IMR-90 (cell line): ENCODE data around the gene FAM13B. TPM values are rescaled to one million over a fixed set of nuclear protein-coding genes. Genes with fewer than 3 reads are reported as not detected.

ENCODE experiments used
- ATAC-seq: fragments of 200-7000 bp; cut with Tn5 transposase; 2 replicates; pipeline ENCODE4 v1.9.1; 2020; ENCODE audit warnings: low read depth, mild to moderate bottlenecking, moderate library complexity
- BruUV-seq: library from RNA; stranded (reverse); fragments of 400-500 nt; replicated peaks from 2 replicates; lab custom pipeline; 2021; lab: Mats Ljungman, UMichigan
- CTCF ChIA-PET: fragments of 300-600 bp; formaldehyde crosslinking; extraction: SDS; loops from one replicate; lab custom pipeline; 2021; ENCODE audit warnings: antibody characterized with exemption; lab: Yijun Ruan, JAX
- POLR2A ChIA-PET: fragments of 300-600 bp; sonication (Branson Sonifier 250); formaldehyde crosslinking; loops from one replicate; lab custom pipeline; 2022; ENCODE audit warnings: antibody characterized with exemption; ENCODE audit not compliant: unreplicated experiment; lab: Charles Lee
- DNase-seq: peaks from one replicate; pipeline ENCODE4 v3.0.0; 2013
- H2AFZ ChIP-seq: replicated peaks from 2 replicates; pipeline ENCODE3; 2013; ENCODE audit warnings: low read length, mild to moderate bottlenecking; ENCODE audit not compliant: poor library complexity
- H2AK5ac ChIP-seq: 2 replicates; pipeline ENCODE4 v1.6.1; 2013; ENCODE audit warnings: low read depth, low read length, inconsistent platforms
- H2AK9ac ChIP-seq: replicated peaks from 2 replicates; pipeline ENCODE3; 2013; ENCODE audit warnings: mild to moderate bottlenecking, low read depth, low read length, moderate library complexity; ENCODE audit not compliant: poor library complexity
- H2BK120ac ChIP-seq: 2 replicates; pipeline ENCODE4 v1.6.1; 2013; ENCODE audit warnings: low read depth, low read length, inconsistent platforms
- H2BK15ac ChIP-seq: 3 replicates; pipeline ENCODE4 v1.6.1; 2013; ENCODE audit warnings: low read depth, low read length, inconsistent platforms
- H2BK20ac ChIP-seq: 2 replicates; pipeline ENCODE4 v1.6.1; 2013; ENCODE audit warnings: low read depth, mild to moderate bottlenecking, inconsistent platforms, low read length, moderate library complexity
- H2BK5ac ChIP-seq: 2 replicates; pipeline ENCODE4 v1.6.1; 2013; ENCODE audit warnings: mild to moderate bottlenecking, low read depth, low read length, inconsistent platforms; ENCODE audit not compliant: poor library complexity, severe bottlenecking
- H3K14ac ChIP-seq: replicated peaks from 2 replicates; pipeline ENCODE4 v1.6.1; 2013; ENCODE audit warnings: low read depth, low read length, inconsistent platforms
- H3K18ac ChIP-seq: 2 replicates; pipeline ENCODE4 v1.6.1; 2013; ENCODE audit warnings: low read depth, low read length, control low read depth
- H3K23ac ChIP-seq: 2 replicates; pipeline ENCODE4 v1.6.1; 2013; ENCODE audit warnings: low read depth, low read length, inconsistent platforms
- H3K27ac ChIP-seq: 2 replicates; pipeline ENCODE4 v1.5.1; 2013; ENCODE audit warnings: mild to moderate bottlenecking, control low read depth, low read length; ENCODE audit not compliant: insufficient read depth
- H3K27me3 ChIP-seq: 2 replicates; pipeline ENCODE4 v1.6.1; 2013; ENCODE audit warnings: low read length; ENCODE audit not compliant: control insufficient read depth, insufficient read depth
- H3K36me3 ChIP-seq: 2 replicates; pipeline ENCODE4 v1.6.1; 2013; ENCODE audit warnings: low read length, mixed read lengths; ENCODE audit not compliant: control insufficient read depth, insufficient read depth
- H3K4ac ChIP-seq: 2 replicates; pipeline ENCODE4 v1.6.1; 2013; ENCODE audit warnings: low read depth, low read length, inconsistent platforms
- H3K4me1 ChIP-seq: 2 replicates; pipeline ENCODE4 v1.6.1; 2013; ENCODE audit warnings: low read length, mixed read lengths; ENCODE audit not compliant: control insufficient read depth, insufficient read depth
- H3K4me2 ChIP-seq: 2 replicates; pipeline ENCODE4 v1.6.1; 2013; ENCODE audit warnings: low read depth, mild to moderate bottlenecking, control low read depth, low read length, moderate library complexity
- H3K4me3 ChIP-seq: 2 replicates; pipeline ENCODE4 v1.5.1; 2013; ENCODE audit warnings: low read depth, mild to moderate bottlenecking, control low read depth, low read length, moderate library complexity; ENCODE audit not compliant: insufficient read depth
- H3K56ac ChIP-seq: 2 replicates; pipeline ENCODE4 v1.6.1; 2013; ENCODE audit warnings: low read length, inconsistent platforms; ENCODE audit not compliant: insufficient read depth; ENCODE audit errors: extremely low read depth
- H3K79me1 ChIP-seq, 2 experiments: 2 replicates each; pipeline ENCODE4 v1.6.1; 2013; ENCODE audit warnings: low read length in 2 of 2, inconsistent platforms in 1 of 2, low read depth in 1 of 2
- H3K9ac ChIP-seq: 2 replicates; pipeline ENCODE4 v1.6.1; 2013; ENCODE audit warnings: low read depth, low read length, control low read depth
- H3K9me1 ChIP-seq: 2 replicates; pipeline ENCODE4 v1.6.1; 2013; ENCODE audit warnings: low read length, inconsistent platforms; ENCODE audit not compliant: insufficient read depth
- H3K9me3 ChIP-seq: 2 replicates; pipeline ENCODE4 v1.6.1; 2013; ENCODE audit warnings: low read length; ENCODE audit not compliant: control insufficient read depth, insufficient read depth
- H4K20me1 ChIP-seq: 2 replicates; pipeline ENCODE4 v1.6.1; 2013; ENCODE audit warnings: low read length, inconsistent platforms; ENCODE audit not compliant: insufficient read depth
- H4K5ac ChIP-seq: 2 replicates; pipeline ENCODE4 v1.6.1; 2013; ENCODE audit warnings: mild to moderate bottlenecking, low read depth, low read length, control low read depth
- H4K8ac ChIP-seq, 2 experiments: 2 replicates each; pipeline ENCODE4 v1.6.1; 2013; ENCODE audit warnings: low read depth in 2 of 2, low read length in 2 of 2, control low read depth in 1 of 2, inconsistent platforms in 1 of 2
- H4K91ac ChIP-seq: 2 replicates; pipeline ENCODE4 v1.6.1; 2013; ENCODE audit warnings: low read depth, low read length, inconsistent platforms; ENCODE audit not compliant: insufficient read depth
- CEBPB ChIP-seq: IDR thresholded peaks from 2 replicates; pipeline ENCODE4 v1.6.1; 2012; ENCODE audit warnings: low read depth, low read length, improper control_type of control experiment
- CTCF ChIP-seq: conservative IDR thresholded peaks from 2 replicates; pipeline ENCODE4 v1.5.1; 2012; ENCODE audit warnings: mild to moderate bottlenecking, low read depth, low read length, improper control_type of control experiment
- ELK1 ChIP-seq: fragments of 150-350 bp; IDR thresholded peaks from 2 replicates; pipeline ENCODE4 v1.6.1; 2016; ENCODE audit warnings: low read depth, mild to moderate bottlenecking, low read length, moderate library complexity, borderline replicate concordance
- FOS ChIP-seq: fragments of 150-350 bp; IDR thresholded peaks from 2 replicates; pipeline ENCODE4 v1.6.1; 2016; ENCODE audit warnings: low read depth, low read length
- MAZ ChIP-seq: IDR thresholded peaks from 2 replicates; pipeline ENCODE4 v1.6.1; 2012; ENCODE audit warnings: low read depth, mild to moderate bottlenecking, low read length, improper control_type of control experiment, moderate library complexity, borderline replicate concordance
- MXI1 ChIP-seq: IDR thresholded peaks from 2 replicates; pipeline ENCODE4 v1.6.1; 2012; ENCODE audit warnings: low read depth, mild to moderate bottlenecking, low read length, moderate library complexity, borderline replicate concordance
- POLR2A ChIP-seq: IDR thresholded peaks from 2 replicates; pipeline ENCODE4 v1.6.1; 2012; ENCODE audit warnings: mild to moderate bottlenecking, low read depth, low read length
- RAD21 ChIP-seq: IDR thresholded peaks from 2 replicates; pipeline ENCODE4 v1.6.1; 2012; ENCODE audit warnings: low read length, improper control_type of control experiment
- RCOR1 ChIP-seq: IDR thresholded peaks from 2 replicates; pipeline ENCODE4 v1.6.1; 2012; ENCODE audit warnings: mild to moderate bottlenecking, low read length, improper control_type of control experiment; ENCODE audit not compliant: insufficient replicate concordance
- RFX5 ChIP-seq: IDR thresholded peaks from 2 replicates; pipeline ENCODE4 v1.8.0; 2012; ENCODE audit warnings: low read depth, mild to moderate bottlenecking, low read length, moderate library complexity
- SMC3 ChIP-seq: fragments of 150-350 bp; IDR thresholded peaks from 2 replicates; pipeline ENCODE4 v1.6.1; 2016; ENCODE audit warnings: low read depth, mild to moderate bottlenecking, antibody characterized with exemption, low read length, moderate library complexity
- WGBS, 2 experiments: methylation state at CpG; one replicate each; pipeline versions ENCODE4 v1.1.5 to v1.1.7; 2013; ENCODE audit warnings: missing lambda C conversion rate in 2 of 2; ENCODE audit not compliant: insufficient read length in 1 of 2; ENCODE audit errors: extremely low coverage in 2 of 2; 5-methylcytosine and 5-hydroxymethylcytosine counted together
- dilution Hi-C: fragments of 300-500 bp; cut with HindIII; formaldehyde crosslinking; loops from one replicate; pipeline ENCODE4 v1.14.3; 2018; ENCODE audit warnings: low sequenced_read_pairs; ENCODE audit not compliant: unreplicated experiment
- in situ Hi-C: fragments of 300-500 bp; cut with MboI; formaldehyde crosslinking; loops from 3 replicates; pipeline ENCODE4 v1.14.3; 2019; ENCODE audit warnings: low sequenced_read_pairs, inconsistent platforms, mixed read lengths
- intact Hi-C: fragments of 100-400 bp; cut with micrococcal nuclease; formaldehyde crosslinking; loops from 2 replicates; pipeline ENCODE4 v1.10.0; 2022
- polyA plus RNA-seq, 3 experiments: library from polyadenylated mRNA; depleted of rRNA; stranded (reverse); fragments of >200 nt; gene quantifications; 2 replicates each; pipeline ENCODE4 v1.2.3, GENCODE V29; 2012; ENCODE audit warnings: low replicate concordance in 1 of 3
- total RNA-seq: library from RNA; depleted of rRNA; stranded (reverse); fragments of >200 nt; gene quantifications from 2 replicates; pipeline ENCODE4 v1.2.3, GENCODE V29; 2012

Gene FAM13B
- total and polyA plus RNA-seq, 2 of the 4 experiments (the other 2 are of a cell fraction): 14.6 to 15.1 TPM

- TF ChIP-seq SMC3: peak; percentile 89
- no peak for TF ChIP-seq CEBPB
Observed at GRCh38 chr5:138068742-138069600, 36.1 kb upstream of the FAM13B start (continued).

GRCh38 chr5:138067945-138068344 lies 35.1 kb upstream of the FAM13B start:
- no peak overlapping the region for H3K18ac ChIP-seq
- no TSS peak for BruUV-seq
- H4K5ac ChIP-seq: no peak overlapping the region
- H3K9me1 ChIP-seq: no peaks in the 10 kb centered on the region
- H2AK5ac ChIP-seq: no peak overlapping the region
- no peaks in the 10 kb centered on the region for H3K4me1 ChIP-seq
- H2BK20ac ChIP-seq: no peak overlapping the region
- no peaks in the 10 kb centered on the region for H4K20me1 ChIP-seq
- peaks cover 3% of the 10 kb centered on the region for H3K27me3 ChIP-seq
- H3K4me2 ChIP-seq: no peak overlapping the region
- WGBS, 2 experiments: no CpG with 5 or more reads among the region's 8 CpGs
- no peak overlapping the region for H3K9ac ChIP-seq
- no peak overlapping the region for H3K23ac ChIP-seq
- dilution Hi-C loops (no loop called here), intact Hi-C loops (loop anchor here (1.0 kb wide), 2 partner anchors 32 to 289 kb away; no protein-coding TSS in a partner anchor), in situ Hi-C loops (loop anchor here (25.0 kb wide), 1 partner anchor 431 kb away; no protein-coding TSS in a partner anchor)
- H3K9me3 ChIP-seq: no peaks in the 10 kb centered on the region
- ATAC-seq (no peak), DNase-seq (no peak)
- H3K36me3 ChIP-seq: no peaks in the 10 kb centered on the region
- H3K27ac ChIP-seq: no peak overlapping the region
- H2BK15ac ChIP-seq: no peak overlapping the region
- no peak overlapping the region for H3K14ac ChIP-seq
- POLR2A ChIA-PET: no interaction called here
- H3K56ac ChIP-seq: no peak overlapping the region
- no peak overlapping the region for H4K8ac ChIP-seq
- H2BK120ac ChIP-seq: no peak overlapping the region
- CTCF ChIA-PET: interaction anchor here (0.6 to 1.8 kb wide), 6 partner anchors 12 to 289 kb away, joined by 3 to 11 read pairs (median 4); no protein-coding TSS in a partner anchor
- no peak overlapping the region for H4K91ac ChIP-seq
- H3K4me3 ChIP-seq: no peak overlapping the region
- no peak overlapping the region for H3K4ac ChIP-seq
- H2AK9ac ChIP-seq: no peak overlapping the region
- no peak overlapping the region for H2AFZ ChIP-seq
- TF ChIP-seq MAZ (no peak), RAD21 (no peak), RCOR1 (no peak), CEBPB (no peak), CTCF (no peak), FOS (no peak), ELK1 (no peak), POLR2A (no peak), MXI1 (no peak), RFX5 (no peak)
- no peak overlapping the region for H2BK5ac ChIP-seq
- no peaks in the 10 kb centered on the region for H3K79me1 ChIP-seq
